Left forelimb (tissue), 1 donor: Measurements from ENCODE around the gene CDC42SE2.
"Not testable (repeated sequence)": the region's sequence is repeated elsewhere in the genome, so short reads cannot be mapped to it uniquely, and the experiment has no call there.

Source experiments
- DNase-seq: peaks from one replicate; pipeline ENCODE4 v3.0.0-alpha.2; 2018; ENCODE audit warnings: low spot score

Gene CDC42SE2

GRCh38 chr5:131392466-131393095 is 128.7 kb downstream of the CDC42SE2 start:
- no peak for DNase-seq

GRCh38 chr5:131393498-131393968 is 129.7 kb downstream of the CDC42SE2 start:
- DNase-seq: no peak

GRCh38 chr5:131394128-131394527 is 130.3 kb downstream of the CDC42SE2 start:
- no peak for DNase-seq

GRCh38 chr5:131396015-131396414 is 132.2 kb downstream of the CDC42SE2 start:
- no peak for DNase-seq

GRCh38 chr5:131396630-131397273 is 132.9 kb downstream of the CDC42SE2 start:
- no peak for DNase-seq

- DNase-seq: not testable (repeated sequence)
These were observed 135.2 kb downstream of the CDC42SE2 start for GRCh38 chr5:131399007-131399406.

GRCh38 chr5:131400585-131400984 is 136.7 kb downstream of the CDC42SE2 start:
- DNase-seq: no peak

- no peak for DNase-seq
These were observed 141.8 kb downstream of the CDC42SE2 start for GRCh38 chr5:131405674-131406073.

GRCh38 chr5:131406076-131406475 is 142.2 kb downstream of the CDC42SE2 start:
- DNase-seq: no peak

- no peak for DNase-seq
These were observed 143.3 kb downstream of the CDC42SE2 start for GRCh38 chr5:131406975-131407638.

GRCh38 chr5:131413605-131414559 is 150.0 kb downstream of the CDC42SE2 start:
- DNase-seq: no peak

- no peak for DNase-seq
These were observed 152.9 kb downstream of the CDC42SE2 start for GRCh38 chr5:131416729-131417128.

- peak; percentile 73 for DNase-seq
These were observed 153.5 kb downstream of the CDC42SE2 start for GRCh38 chr5:131417240-131417869.

- DNase-seq: no peak
These were observed 155.0 kb downstream of the CDC42SE2 start for GRCh38 chr5:131418846-131419245.

GRCh38 chr5:131419877-131420276 is 156.0 kb downstream of the CDC42SE2 start:
- DNase-seq: no peak

GRCh38 chr5:131423056-131423455 is 159.2 kb downstream of the CDC42SE2 start:
- DNase-seq: no peak

- DNase-seq: no peak
These were observed 162.2 kb downstream of the CDC42SE2 start for GRCh38 chr5:131426011-131426410.

GRCh38 chr5:131430794-131431193 is 166.9 kb downstream of the CDC42SE2 start:
- DNase-seq: no peak

- no peak for DNase-seq
These were observed 167.9 kb downstream of the CDC42SE2 start for GRCh38 chr5:131431794-131432193.

GRCh38 chr5:131433109-131433508 is 169.3 kb downstream of the CDC42SE2 start:
- no peak for DNase-seq

- no peak for DNase-seq
These were observed 172.2 kb downstream of the CDC42SE2 start for GRCh38 chr5:131436081-131436480.

GRCh38 chr5:131441184-131441583 is 177.3 kb downstream of the CDC42SE2 start:
- DNase-seq: no peak
